Neural cell (in vitro differentiated cells): ENCODE data around the gene CDKAL1. TPM values are rescaled to one million over a fixed set of nuclear protein-coding genes. Genes with fewer than 3 reads are reported as not detected.
"Not testable (repeated sequence)": the region's sequence is repeated elsewhere in the genome, so short reads cannot be mapped to it uniquely, and the experiment has no call there.

ENCODE experiments used
- H2AFZ ChIP-seq: fragments of 200-600, 300-800 bp; sonication (generic), shearing (Covaris generic); 2 replicates; pipeline ENCODE4 v1.6.0; 2014; ENCODE audit warnings: low read depth, mild to moderate bottlenecking, antibody characterized with exemption, low read length, moderate library complexity
- H3F3A ChIP-seq: fragments of 200-600 bp; shearing (Covaris generic); 2 replicates; pipeline ENCODE4 v1.6.1; 2016; ENCODE audit warnings: mild to moderate bottlenecking, moderate library complexity, mixed read lengths, antibody characterized with exemption, low read length; ENCODE audit not compliant: insufficient read depth, poor library complexity, severe bottlenecking
- H3K27ac ChIP-seq: fragments of 200-600, 300-800 bp; sonication (generic), shearing (Covaris generic); 2 replicates; pipeline ENCODE4 v1.5.1; 2014; ENCODE audit warnings: mild to moderate bottlenecking, low read length, moderate library complexity
- H3K27me3 ChIP-seq: fragments of 300-800, 200-600 bp; sonication (generic), shearing (Covaris generic); 2 replicates; pipeline ENCODE4 v1.6.0; 2014; ENCODE audit warnings: mild to moderate bottlenecking, low read depth, low read length, moderate library complexity; ENCODE audit not compliant: insufficient read depth
- H3K36me3 ChIP-seq: fragments of 300-800, 200-600 bp; sonication (generic), shearing (Covaris generic); 2 replicates; pipeline ENCODE4 v1.5.1; 2014; ENCODE audit warnings: mild to moderate bottlenecking, antibody characterized with exemption, low read length, moderate library complexity; ENCODE audit not compliant: insufficient read depth
- H3K4me2 ChIP-seq: fragments of 300-800, 200-600 bp; sonication (generic), shearing (Covaris generic); 2 replicates; pipeline ENCODE4 v1.6.0; 2014; ENCODE audit warnings: mild to moderate bottlenecking, low read length
- H3K4me3 ChIP-seq: fragments of 300-800, 200-600 bp; sonication (generic), shearing (Covaris generic); 2 replicates; pipeline ENCODE4 v1.5.1; 2014; ENCODE audit warnings: mild to moderate bottlenecking, low read length, moderate library complexity
- H3K79me2 ChIP-seq: fragments of 200-600 bp; shearing (Covaris generic); replicated peaks from 2 replicates; pipeline ENCODE4 v1.6.0; 2014; ENCODE audit warnings: mild to moderate bottlenecking, low read length, moderate library complexity; ENCODE audit not compliant: insufficient read depth
- H3K9ac ChIP-seq: fragments of 300-800, 200-600 bp; sonication (generic), shearing (Covaris generic); 2 replicates; pipeline ENCODE4 v1.6.1; 2016; ENCODE audit warnings: mild to moderate bottlenecking, low read length, mixed read lengths
- H3K9me2 ChIP-seq: fragments of 200-600 bp; shearing (Covaris generic); 2 replicates; pipeline ENCODE4 v1.6.1; 2016; ENCODE audit warnings: mild to moderate bottlenecking, low read length, mixed read lengths; ENCODE audit not compliant: insufficient read depth
- H3K9me3 ChIP-seq: fragments of 200-600, 300-800 bp; sonication (generic), shearing (Covaris generic); 2 replicates; pipeline ENCODE4 v1.6.1; 2016; ENCODE audit warnings: mild to moderate bottlenecking, mixed run types, low read length, moderate library complexity, mixed read lengths
- H4K20me1 ChIP-seq: fragments of 200-600 bp; shearing (Covaris generic); 2 replicates; pipeline ENCODE4 v1.6.1; 2016; ENCODE audit warnings: mild to moderate bottlenecking, mixed run types; ENCODE audit not compliant: insufficient read depth
- CTCF ChIP-seq: fragments of 450-650 bp; IDR thresholded peaks from 2 replicates; pipeline ENCODE4 v1.5.1; 2014; ENCODE audit warnings: antibody characterized with exemption, mild to moderate bottlenecking, moderate library complexity; ENCODE audit not compliant: poor library complexity, severe bottlenecking
- EP300 ChIP-seq: fragments of 450-650 bp; conservative IDR thresholded peaks from 2 replicates; pipeline ENCODE4 v1.6.1; 2014; ENCODE audit warnings: antibody characterized with exemption, mild to moderate bottlenecking, moderate library complexity; ENCODE audit not compliant: poor library complexity, severe bottlenecking
- EZH2 ChIP-seq: fragments of 200-600, 300-800 bp; shearing (Covaris generic), sonication (generic); IDR thresholded peaks from 2 replicates; pipeline ENCODE4 v1.6.1; 2014; ENCODE audit warnings: antibody characterized with exemption, low read length, borderline replicate concordance, mild to moderate bottlenecking; ENCODE audit not compliant: insufficient read depth, poor library complexity, severe bottlenecking
- MXI1 ChIP-seq: fragments of 450-650 bp; conservative IDR thresholded peaks from 2 replicates; pipeline ENCODE4 v1.6.1; 2014; ENCODE audit warnings: antibody characterized with exemption, mild to moderate bottlenecking; ENCODE audit not compliant: poor library complexity, severe bottlenecking
- POLR2AphosphoS5 ChIP-seq: IDR thresholded peaks from 2 replicates; pipeline ENCODE4 v1.6.1; 2012
- RAD21 ChIP-seq: fragments of 450-650 bp; conservative IDR thresholded peaks from 2 replicates; pipeline ENCODE4 v1.6.1; 2014; ENCODE audit warnings: antibody characterized with exemption, mild to moderate bottlenecking, moderate library complexity
- REST ChIP-seq: IDR thresholded peaks from 2 replicates; pipeline ENCODE4 v1.6.1; 2012; ENCODE audit warnings: borderline replicate concordance
- SMC3 ChIP-seq: fragments of 450-650 bp; conservative IDR thresholded peaks from 2 replicates; pipeline ENCODE4 v1.6.1; 2014; ENCODE audit warnings: antibody characterized with exemption, mild to moderate bottlenecking, moderate library complexity; ENCODE audit not compliant: poor library complexity
- TAF1 ChIP-seq: IDR thresholded peaks from 2 replicates; pipeline ENCODE4 v1.6.1; 2012; ENCODE audit warnings: low read depth
- polyA plus RNA-seq: library from polyadenylated mRNA; depleted of rRNA; stranded (reverse); fragments of >200 nt; gene quantifications from 2 replicates; pipeline ENCODE4 v1.2.3, GENCODE V29; 2014

Gene CDKAL1
- polyA plus RNA-seq, 1 donor from 2014 or later: 10.7 TPM

- H3K9me3 ChIP-seq: no peaks in the 10 kb centered on the region
- H3K4me2 ChIP-seq: no peak overlapping the region
- H3K27me3 ChIP-seq: no peaks in the 10 kb centered on the region
- H4K20me1 ChIP-seq: no peaks in the 10 kb centered on the region
- no peaks in the 10 kb centered on the region for H3K36me3 ChIP-seq
- TF ChIP-seq EP300: no peak
- TF ChIP-seq POLR2AphosphoS5: no peak
- no peak overlapping the region for H2AFZ ChIP-seq
- H3F3A ChIP-seq: no peaks in the 10 kb centered on the region
- no peak overlapping the region for H3K27ac ChIP-seq
- no peak overlapping the region for H3K9ac ChIP-seq
- H3K4me3 ChIP-seq: no peak overlapping the region
- no peaks in the 10 kb centered on the region for H3K9me2 ChIP-seq
- H3K79me2 ChIP-seq: no peaks in the 10 kb centered on the region
Measured at GRCh38 chr6:20830576-20830975, 296.3 kb downstream of the CDKAL1 start.

- not testable (repeated sequence) for H3K9ac ChIP-seq, H3F3A ChIP-seq, H3K27ac ChIP-seq, H4K20me1 ChIP-seq, H2AFZ ChIP-seq, H3K9me3 ChIP-seq, H3K4me2 ChIP-seq, H3K36me3 ChIP-seq, H3K9me2 ChIP-seq, H3K4me3 ChIP-seq, H3K27me3 ChIP-seq, H3K79me2 ChIP-seq
Measured at GRCh38 chr6:20831251-20831650, 297.0 kb downstream of the CDKAL1 start.

GRCh38 chr6:20833881-20834515 lies 299.7 kb downstream of the CDKAL1 start:
- no peaks in the 10 kb centered on the region for H4K20me1 ChIP-seq
- H3K4me2 ChIP-seq: no peak overlapping the region
- H3K27ac ChIP-seq: no peak overlapping the region

More at GRCh38 chr6:20833881-20834515, 299.7 kb downstream of the CDKAL1 start:
- H3K27me3 ChIP-seq: no peaks in the 10 kb centered on the region
- TF ChIP-seq EZH2: no peak
- no peak for TF ChIP-seq TAF1
- TF ChIP-seq REST: no peak
- TF ChIP-seq EP300: no peak
- TF ChIP-seq POLR2AphosphoS5: no peak
- TF ChIP-seq MXI1: no peak
- no peak for TF ChIP-seq CTCF
- no peak for TF ChIP-seq RAD21
- no peak for TF ChIP-seq SMC3
- H3F3A ChIP-seq: no peaks in the 10 kb centered on the region
- H3K9me3 ChIP-seq: no peaks in the 10 kb centered on the region
- no peaks in the 10 kb centered on the region for H3K9me2 ChIP-seq
- no peaks in the 10 kb centered on the region for H3K36me3 ChIP-seq
- no peak overlapping the region for H2AFZ ChIP-seq
- no peak overlapping the region for H3K4me3 ChIP-seq
- no peaks in the 10 kb centered on the region for H3K79me2 ChIP-seq
- H3K9ac ChIP-seq: no peak overlapping the region
